Mesenchymal stem cell (in vitro differentiated cells and primary cell): Measurements from ENCODE around the gene SHISA7.

ENCODE experiments used
- DNase-seq: peaks from one replicate; pipeline ENCODE4 v3.0.0-alpha.2; 2013
- H2AFZ ChIP-seq: one replicate; pipeline ENCODE4 v1.6.1; 2013; ENCODE audit warnings: low read depth, mild to moderate bottlenecking, control low read depth, inconsistent platforms, low read length, moderate library complexity
- H2AK5ac ChIP-seq: 2 replicates; pipeline ENCODE4 v1.6.1; 2013; ENCODE audit warnings: low read length, moderate library complexity, mild to moderate bottlenecking, inconsistent platforms; ENCODE audit not compliant: severe bottlenecking
- H2BK120ac ChIP-seq: one replicate; pipeline ENCODE4 v1.6.1; 2013; ENCODE audit warnings: low read depth, mild to moderate bottlenecking, inconsistent platforms, low read length, moderate library complexity
- H2BK12ac ChIP-seq, 2 experiments: one replicate each; pipeline ENCODE4 v1.6.1; 2013; ENCODE audit warnings: inconsistent platforms in 2 of 2, low read length in 2 of 2, mild to moderate bottlenecking in 2 of 2, moderate library complexity in 2 of 2, control low read depth in 1 of 2
- H2BK15ac ChIP-seq: one replicate; pipeline ENCODE4 v1.6.1; 2013; ENCODE audit warnings: mild to moderate bottlenecking, low read depth, inconsistent platforms; ENCODE audit not compliant: poor library complexity, severe bottlenecking
- H2BK5ac ChIP-seq: 2 replicates; pipeline ENCODE4 v1.6.1; 2013; ENCODE audit warnings: low read depth, mild to moderate bottlenecking, low read length, control low read depth, inconsistent platforms; ENCODE audit not compliant: poor library complexity, severe bottlenecking
- H3K14ac ChIP-seq, 2 experiments: one replicate each; pipeline ENCODE4 v1.6.1; 2013; ENCODE audit warnings: inconsistent platforms in 2 of 2, low read length in 2 of 2, control low read depth in 1 of 2, mild to moderate bottlenecking in 1 of 2, moderate library complexity in 1 of 2
- H3K18ac ChIP-seq, 2 experiments: one replicate each; pipeline ENCODE4 v1.6.1; 2013; ENCODE audit warnings: inconsistent platforms in 2 of 2, low read length in 2 of 2, control low read depth in 1 of 2, low read depth in 1 of 2, mild to moderate bottlenecking in 1 of 2
- H3K23ac ChIP-seq, 2 experiments: one replicate each; pipeline ENCODE4 v1.6.1; 2013; ENCODE audit warnings: inconsistent platforms in 2 of 2, low read length in 2 of 2, mild to moderate bottlenecking in 2 of 2, moderate library complexity in 2 of 2, control low read depth in 1 of 2
- H3K27ac ChIP-seq: 2 replicates; pipeline ENCODE4 v1.5.1; 2013; ENCODE audit warnings: mild to moderate bottlenecking, moderate library complexity, low read length, control low read depth, inconsistent platforms; ENCODE audit not compliant: poor library complexity, severe bottlenecking
- H3K27me3 ChIP-seq, 2 experiments: 2 replicates each; pipeline versions ENCODE4 v1.6.1 to v1.7.0; 2013; ENCODE audit warnings: low read length in 2 of 2, mild to moderate bottlenecking in 2 of 2, moderate library complexity in 2 of 2, control low read depth in 1 of 2, inconsistent platforms in 1 of 2; ENCODE audit not compliant: control insufficient read depth in 1 of 2, insufficient read depth in 1 of 2
- H3K36me3 ChIP-seq, 2 experiments: 2 replicates each; pipeline versions ENCODE4 v1.6.1 to v1.7.0; 2013; ENCODE audit warnings: low read length in 2 of 2, control low read depth in 1 of 2, inconsistent platforms in 1 of 2, low read depth in 1 of 2, mild to moderate bottlenecking in 1 of 2; ENCODE audit not compliant: insufficient read depth in 2 of 2, control insufficient read depth in 1 of 2
- H3K4ac ChIP-seq, 2 experiments: one replicate each; pipeline ENCODE4 v1.6.1; 2013; ENCODE audit warnings: inconsistent platforms in 2 of 2, low read length in 2 of 2, mild to moderate bottlenecking in 2 of 2, moderate library complexity in 2 of 2, control low read depth in 1 of 2, low read depth in 1 of 2
- H3K4me1 ChIP-seq: 2 replicates; pipeline ENCODE4 v1.6.1; 2013; ENCODE audit warnings: low read depth, low read length, control low read depth; ENCODE audit not compliant: control insufficient read depth, insufficient read depth
- H3K4me2 ChIP-seq: 2 replicates; pipeline ENCODE4 v1.6.1; 2013; ENCODE audit warnings: low read length, mild to moderate bottlenecking, inconsistent platforms; ENCODE audit not compliant: poor library complexity, severe bottlenecking
- H3K4me3 ChIP-seq, 2 experiments: 2 replicates each; pipeline versions ENCODE4 v1.5.1 to v1.7.0; 2013; ENCODE audit warnings: low read length in 2 of 2, mild to moderate bottlenecking in 2 of 2, control low read depth in 1 of 2, low read depth in 1 of 2; ENCODE audit not compliant: insufficient read depth in 1 of 2
- H3K79me1 ChIP-seq: replicated peaks from 2 replicates; pipeline ENCODE4 v1.6.1; 2013; ENCODE audit warnings: mild to moderate bottlenecking, control low read depth, low read length, inconsistent platforms; ENCODE audit not compliant: poor library complexity, severe bottlenecking
- H3K9ac ChIP-seq: 2 replicates; pipeline ENCODE4 v1.7.0; 2013; ENCODE audit warnings: mild to moderate bottlenecking, low read length, moderate library complexity
- H3K9me3 ChIP-seq: 2 replicates; pipeline ENCODE4 v1.7.0; 2013; ENCODE audit warnings: mild to moderate bottlenecking, low read length; ENCODE audit not compliant: control insufficient read depth
- H4K8ac ChIP-seq: one replicate; pipeline ENCODE4 v1.6.1; 2013; ENCODE audit warnings: inconsistent platforms, mild to moderate bottlenecking, low read length, moderate library complexity
- H4K91ac ChIP-seq: one replicate; pipeline ENCODE4 v1.6.1; 2013; ENCODE audit warnings: mild to moderate bottlenecking, low read length, inconsistent platforms
- WGBS: methylation state at CpG from one replicate; pipeline ENCODE4 v1.1.7; 2013; ENCODE audit warnings: mixed read lengths; 5-methylcytosine and 5-hydroxymethylcytosine counted together

SHISA7 gene

DNA sequence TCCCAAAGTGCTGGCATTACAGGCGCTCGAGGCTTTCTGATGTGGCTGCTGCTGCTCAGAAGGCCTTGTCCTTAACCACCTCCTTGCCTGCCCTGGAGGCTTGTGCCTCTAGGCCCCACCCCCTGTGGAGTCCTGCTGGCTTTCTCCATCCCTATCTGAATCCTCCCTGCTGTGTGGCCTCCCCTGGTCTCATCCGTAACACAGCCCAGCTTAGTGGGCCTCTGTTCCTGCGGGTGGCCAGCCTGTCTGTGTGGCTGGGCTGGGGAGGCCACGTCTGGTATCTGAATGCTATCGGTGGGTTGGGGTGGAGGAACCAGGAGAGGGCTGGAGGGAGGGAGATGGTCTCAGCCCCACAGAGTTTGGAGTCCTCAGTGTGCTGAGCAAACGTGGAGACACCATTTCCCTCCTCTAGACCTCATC lies 52.6 kb downstream of the SHISA7 start:
- no peak overlapping the region for H2AK5ac ChIP-seq
- WGBS = 70% methylated on average over 4 of the region's 7 CpGs
- H3K4me2 ChIP-seq = no peak overlapping the region

GRCh38 chr19:55389386-55390317 lies 53.4 kb downstream of the SHISA7 start:
- H3K23ac ChIP-seq = no peak overlapping the region
- H3K27ac ChIP-seq = no peak overlapping the region
- peak overlapping the region; percentile 46 for H4K8ac ChIP-seq
- no peak for DNase-seq
- H3K4me2 ChIP-seq = peak overlapping the region; percentile 1
- H4K91ac ChIP-seq = no peak overlapping the region
- WGBS = 91% methylated on average over 19 of the region's 21 CpGs
- no peak overlapping the region for H2AK5ac ChIP-seq
- H3K4me3 ChIP-seq = no peak overlapping the region
- H2BK5ac ChIP-seq = no peak overlapping the region
- peaks cover 57% of the 10 kb centered on the region for H3K4me1 ChIP-seq
- peak overlapping the region; percentile 98 for H3K9ac ChIP-seq
- H3K14ac ChIP-seq = no peak overlapping the region
- no peak overlapping the region for H3K18ac ChIP-seq
- H2AFZ ChIP-seq = no peak overlapping the region
- H3K27me3 ChIP-seq = no peaks in the 10 kb centered on the region
- H3K36me3 ChIP-seq = peaks cover 46 to 56% of the 10 kb centered on the region in 2 experiments
- H3K79me1 ChIP-seq = peaks cover 5% of the 10 kb centered on the region
- H3K4ac ChIP-seq = no peak overlapping the region
- H2BK12ac ChIP-seq = no peak overlapping the region
- no peak overlapping the region for H2BK15ac ChIP-seq
- H2BK120ac ChIP-seq = no peak overlapping the region
- H3K9me3 ChIP-seq = no peaks in the 10 kb centered on the region

More for the DNA sequence above, 52.6 kb downstream of the SHISA7 start:
- no peaks in the 10 kb centered on the region for H3K27me3 ChIP-seq
- peaks cover 53% of the 10 kb centered on the region for H3K4me1 ChIP-seq
- H3K4me3 ChIP-seq = no peak overlapping the region
- H2BK5ac ChIP-seq = no peak overlapping the region
- H4K8ac ChIP-seq = no peak overlapping the region
- peak overlapping the region in 1 of 2 experiments; percentile 23 for H3K23ac ChIP-seq
- no peak for DNase-seq
- H3K27ac ChIP-seq = peak overlapping the region; percentile 38
- H3K18ac ChIP-seq = peak overlapping the region in 1 of 2 experiments; percentile 23
- peaks cover 5% of the 10 kb centered on the region for H3K79me1 ChIP-seq
- no peaks in the 10 kb centered on the region for H3K9me3 ChIP-seq
- no peak overlapping the region for H2BK120ac ChIP-seq
- no peak overlapping the region for H2AFZ ChIP-seq
- peak overlapping the region; percentile 24 for H3K9ac ChIP-seq
- no peak overlapping the region for H3K14ac ChIP-seq
- H3K4ac ChIP-seq = no peak overlapping the region
- no peak overlapping the region for H2BK15ac ChIP-seq
- peak overlapping the region in 1 of 2 experiments; percentile 34 for H2BK12ac ChIP-seq
- H4K91ac ChIP-seq = no peak overlapping the region
- peaks cover 46 to 56% of the 10 kb centered on the region in 2 experiments for H3K36me3 ChIP-seq

DNA sequence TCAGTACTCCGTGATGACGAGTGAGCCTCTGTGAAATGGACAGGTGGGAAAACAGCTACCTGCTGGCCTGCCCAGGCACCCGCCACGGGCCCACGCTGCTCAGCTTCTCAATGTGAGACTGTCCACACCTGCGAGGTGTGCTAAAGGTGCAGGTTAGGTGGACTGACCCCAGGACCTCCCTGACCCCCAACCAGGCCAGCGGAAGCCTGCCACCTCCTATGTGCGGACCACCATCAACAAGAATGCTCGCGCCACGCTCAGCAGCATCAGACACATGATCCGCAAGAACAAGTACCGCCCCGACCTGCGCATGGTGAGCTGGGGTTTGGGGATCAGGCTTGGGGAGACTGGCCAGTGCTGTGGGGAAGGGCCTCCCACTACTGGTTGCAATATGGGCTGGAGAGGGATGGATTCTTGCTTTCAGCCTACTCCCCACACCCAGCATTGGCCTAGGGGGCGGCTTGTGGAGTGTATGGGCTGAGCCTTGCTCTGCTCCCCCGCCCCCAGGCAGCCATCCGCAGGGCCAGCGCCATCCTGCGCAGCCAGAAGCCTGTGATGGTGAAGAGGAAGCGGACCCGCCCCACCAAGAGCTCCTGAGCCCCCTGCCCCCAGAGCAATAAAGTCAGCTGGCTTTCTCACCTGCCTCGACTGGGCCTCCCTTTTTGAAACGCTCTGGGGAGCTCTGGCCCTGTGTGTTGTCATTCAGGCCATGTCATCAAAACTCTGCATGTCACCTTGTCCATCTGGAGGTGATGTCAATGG lies 55.2 kb downstream of the SHISA7 start:
- no peak for DNase-seq
- Histone ChIP-seq H3K14ac (no peak overlapping the region), H3K9ac (peak overlapping the region; percentile 98), H2BK5ac (no peak overlapping the region), H2BK12ac (no peak overlapping the region), H3K4me1 (peaks cover 64% of the 10 kb centered on the region), H3K23ac (no peak overlapping the region), H2BK15ac (no peak overlapping the region), H3K36me3 (peaks cover 46 to 56% of the 10 kb centered on the region in 2 experiments), H3K4me2 (peak overlapping the region; percentile 49), H3K27ac (no peak overlapping the region), H4K8ac (no peak overlapping the region), H3K27me3 (no peaks in the 10 kb centered on the region), H3K9me3 (no peaks in the 10 kb centered on the region), H2BK120ac (no peak overlapping the region), H4K91ac (no peak overlapping the region), H3K4me3 (peak overlapping the region; percentile 24 to 98), H3K4ac (no peak overlapping the region), H2AK5ac (no peak overlapping the region), H3K18ac (no peak overlapping the region), H2AFZ (no peak overlapping the region), H3K79me1 (peaks cover 9% of the 10 kb centered on the region)
- 94% methylated on average over 24 of the region's 24 CpGs for WGBS
